ENCODE results near the gene RABGAP1L.

- TF ChIP-seq CTCF (IDR thresholded peaks at IDR 0.05 in 8 of 11, conservative IDR thresholded peaks at IDR 0.05 in 3 of 11) (no peak), POLR2AphosphoS5 (IDR thresholded peaks at IDR 0.05) (no peak), POLR2A (IDR thresholded peaks at IDR 0.05) (no peak)
Observed at GRCh38 chr1:174935961-174936727, 776.8 kb downstream of the RABGAP1L start.

All from spleen (tissue), 7 donors.